HepG2 (cell line): ENCODE results near the gene LSM12. TPM values are rescaled to one million over a fixed set of nuclear protein-coding genes. Genes with fewer than 3 reads are reported as not detected.

Experiments
- CREB3 ChIP-seq: sonication (generic); formaldehyde crosslinking; IDR thresholded peaks from 2 replicates; pipeline ENCODE4 v1.5.0; 2020; ENCODE audit warnings: missing genetic modification reagents
- CREBL2 ChIP-seq: sonication (generic); formaldehyde crosslinking; IDR thresholded peaks from 2 replicates; pipeline ENCODE4 v1.8.1; 2023; ENCODE audit warnings: missing genetic modification reagents, mild to moderate bottlenecking, borderline replicate concordance
- FOXA3 ChIP-seq: IDR thresholded peaks from 2 replicates; pipeline ENCODE4 v1.6.1; 2016; ENCODE audit warnings: missing genetic modification reagents, missing compliant biosample characterization
- HOXA5 ChIP-seq: sonication (generic); formaldehyde crosslinking; IDR thresholded peaks from 2 replicates; pipeline ENCODE4 v1.4.0; 2020; ENCODE audit warnings: missing genetic modification reagents
- IKZF1 ChIP-seq: fragments of 450-650 bp; IDR thresholded peaks from 2 replicates; pipeline ENCODE4 v1.7.1; 2016
- LCORL ChIP-seq, 2 experiments: fragments of 450-650 bp in 1 of 2; sonication (generic) in 1 of 2; formaldehyde crosslinking in 1 of 2; IDR thresholded peaks; 2 replicates each; pipeline versions ENCODE4 v1.5.0 to v1.6.1; 2017 to 2020; ENCODE audit warnings: antibody characterized with exemption in 1 of 2, missing genetic modification reagents in 1 of 2
- MAFG ChIP-seq: sonication (generic); formaldehyde crosslinking; IDR thresholded peaks from 2 replicates; pipeline ENCODE4 v1.5.1; 2020; ENCODE audit warnings: mild to moderate bottlenecking, missing genetic modification reagents
- MIER3 ChIP-seq: IDR thresholded peaks from 2 replicates; pipeline ENCODE4 v1.6.1; 2016; ENCODE audit warnings: missing compliant biosample characterization, borderline replicate concordance
- MTF1 ChIP-seq: sonication (generic); formaldehyde crosslinking; IDR thresholded peaks from 2 replicates; pipeline ENCODE4 v1.5.0; 2020; ENCODE audit warnings: missing genetic modification reagents
- NFKBIZ ChIP-seq: IDR thresholded peaks from 2 replicates; pipeline ENCODE4 v1.6.1; 2018; ENCODE audit warnings: missing genetic modification reagents, missing compliant biosample characterization
- PHF8 ChIP-seq: sonication (generic); formaldehyde crosslinking; IDR thresholded peaks from 2 replicates; pipeline ENCODE4 v1.5.0; 2020; ENCODE audit warnings: missing genetic modification reagents
- PRDM10 ChIP-seq: sonication (generic); formaldehyde crosslinking; IDR thresholded peaks from 2 replicates; pipeline ENCODE4 v1.4.0; 2020; ENCODE audit warnings: low read depth, missing genetic modification reagents
- SNAPC2 ChIP-seq: sonication (generic); formaldehyde crosslinking; IDR thresholded peaks from 2 replicates; pipeline ENCODE4 v1.8.1; 2022; ENCODE audit warnings: mild to moderate bottlenecking, missing genetic modification reagents
- STAT5B ChIP-seq: sonication (generic); formaldehyde crosslinking; IDR thresholded peaks from 2 replicates; pipeline ENCODE4 v1.4.0; 2020; ENCODE audit warnings: missing genetic modification reagents
- ZMYM2 ChIP-seq: sonication (generic); formaldehyde crosslinking; IDR thresholded peaks from 2 replicates; pipeline ENCODE4 v1.8.0; 2022; ENCODE audit warnings: mild to moderate bottlenecking, missing genetic modification reagents
- ZNF225 ChIP-seq: sonication (generic); formaldehyde crosslinking; IDR thresholded peaks from 2 replicates; pipeline ENCODE4 v1.4.0; 2020; ENCODE audit warnings: mild to moderate bottlenecking, missing genetic modification reagents
- ZNF260 ChIP-seq: sonication (generic); formaldehyde crosslinking; IDR thresholded peaks from 2 replicates; pipeline ENCODE4 v1.4.0; 2020; ENCODE audit warnings: missing genetic modification reagents, low read depth, mild to moderate bottlenecking, borderline replicate concordance
- ZNF276 ChIP-seq: sonication (generic); formaldehyde crosslinking; IDR thresholded peaks from 2 replicates; pipeline ENCODE4 v1.4.0; 2020; ENCODE audit warnings: mild to moderate bottlenecking, low read depth, missing genetic modification reagents
- ZNF292 ChIP-seq: sonication (generic); formaldehyde crosslinking; IDR thresholded peaks from 2 replicates; pipeline ENCODE4 v1.8.1; 2022; ENCODE audit warnings: mild to moderate bottlenecking, low read depth, missing genetic modification reagents, borderline replicate concordance
- ZNF496 ChIP-seq: sonication (generic); formaldehyde crosslinking; IDR thresholded peaks from 2 replicates; pipeline ENCODE4 v1.8.1; 2023; ENCODE audit warnings: mild to moderate bottlenecking, moderate library complexity, missing genetic modification reagents; ENCODE audit not compliant: insufficient replicate concordance
- ZNF614 ChIP-seq: IDR thresholded peaks from 2 replicates; pipeline ENCODE4 v1.6.1; 2018; ENCODE audit warnings: missing biosample characterization, missing genetic modification reagents, inconsistent platforms, borderline replicate concordance
- ZNF709 ChIP-seq: sonication (generic); formaldehyde crosslinking; IDR thresholded peaks from 2 replicates; pipeline ENCODE4 v1.5.0; 2020; ENCODE audit warnings: mild to moderate bottlenecking, missing genetic modification reagents
- ZNF75D ChIP-seq: sonication (generic); formaldehyde crosslinking; IDR thresholded peaks from 2 replicates; pipeline ENCODE4 v1.8.1; 2023; ENCODE audit warnings: missing genetic modification reagents, mild to moderate bottlenecking, borderline replicate concordance
- ZNF775 ChIP-seq: sonication (generic); formaldehyde crosslinking; IDR thresholded peaks from 2 replicates; pipeline ENCODE4 v1.4.0; 2020; ENCODE audit warnings: missing genetic modification reagents, mild to moderate bottlenecking, moderate library complexity, borderline replicate concordance
- ZNF790 ChIP-seq: sonication (generic); formaldehyde crosslinking; IDR thresholded peaks from 2 replicates; pipeline ENCODE4 v1.8.0; 2022; ENCODE audit warnings: missing genetic modification reagents, mild to moderate bottlenecking, borderline replicate concordance
- polyA plus RNA-seq, 8 experiments: library from polyadenylated mRNA; depleted of rRNA in 3 of 8; stranded (reverse) in 7 of 8; unstranded in 1 of 8; fragments of >200 nt; fragmentation: Illumina TruSeq in 4 of 8; extraction: Trizol in 4 of 8; gene quantifications; 2 replicates each; pipeline versions ENCODE4 v1.2.1 to v1.2.3, GENCODE V29; 2011 to 2016; ENCODE audit warnings: low read depth in 4 of 8, missing spikeins in 1 of 8, mixed read lengths in 1 of 8; ENCODE audit not compliant: insufficient read depth in 1 of 8
- total RNA-seq, 5 experiments: library from RNA; depleted of rRNA; stranded (reverse); fragments of >200 nt; fragmentation: Illumina TruSeq; extraction: Trizol; gene quantifications; 2 replicates each; pipeline ENCODE4 v1.2.3, GENCODE V29; 2016; ENCODE audit warnings: low read depth in 1 of 5

Gene LSM12
- total and polyA plus RNA-seq, 2 of the 13 experiments (the other 11 are each of a cell fraction or from before 2014, with no cell fraction given), result 52.8 to 55.7 TPM

- TF ChIP-seq PRDM10, result no peak
- no peak; the same call in 1 of the 2 replicates for TF ChIP-seq FOXA3 (CRISPR knock-in tag)
- no peak for TF ChIP-seq ZNF709 (CRISPR knock-in tag)
- TF ChIP-seq CREB3 (CRISPR knock-in tag), result 0 out of 2 replicates have a peak, but pooled peaks have one; percentile 29
- no peak; the same call in 1 of the 2 replicates for TF ChIP-seq ZNF790 (CRISPR knock-in tag)
- peak; percentile 64; the same call in 1 of the 2 replicates for TF ChIP-seq HOXA5
- TF ChIP-seq ZNF496 (CRISPR knock-in tag), result no peak
- TF ChIP-seq ZNF292 (CRISPR knock-in tag), result no peak
- TF ChIP-seq CREBL2 (CRISPR knock-in tag), result no peak
- TF ChIP-seq MAFG (CRISPR knock-in tag), result no peak
- TF ChIP-seq IKZF1, result no peak
- TF ChIP-seq ZNF276, result peak; percentile 78
- TF ChIP-seq ZNF75D, result no peak
- no peak for TF ChIP-seq ZNF775
- TF ChIP-seq PHF8 (CRISPR knock-in tag), result peak; percentile 61
- TF ChIP-seq MTF1, result no peak
- TF ChIP-seq ZNF225, result no peak
- TF ChIP-seq ZNF260 (CRISPR knock-in tag), result no peak
- no peak for TF ChIP-seq ZMYM2 (CRISPR knock-in tag)
- TF ChIP-seq LCORL (IDR thresholded peaks at IDR 0.05), result no peak
- no peak for TF ChIP-seq LCORL (CRISPR knock-in tag; IDR thresholded peaks at IDR 0.05)
- TF ChIP-seq MIER3 (CRISPR knock-in tag), result peak; percentile 30; the same call in 1 of the 2 replicates
- TF ChIP-seq NFKBIZ (CRISPR knock-in tag), result no peak
- no peak for TF ChIP-seq ZNF614 (CRISPR knock-in tag)
- no peak for TF ChIP-seq STAT5B (CRISPR knock-in tag)
- TF ChIP-seq SNAPC2 (CRISPR knock-in tag), result no peak
Observed at GRCh38 chr17:44066204-44066930, at the start of gene LSM12 (continued).
